HG03460 (cell line): Measurements from ENCODE around the gene CERS5.

Source experiments
- ATAC-seq: cut with Tn5 transposase; IDR thresholded peaks from one replicate; pipeline ENCODE4 v1.9.1; 2021; ENCODE audit not compliant: unreplicated experiment

Gene CERS5

DNA sequence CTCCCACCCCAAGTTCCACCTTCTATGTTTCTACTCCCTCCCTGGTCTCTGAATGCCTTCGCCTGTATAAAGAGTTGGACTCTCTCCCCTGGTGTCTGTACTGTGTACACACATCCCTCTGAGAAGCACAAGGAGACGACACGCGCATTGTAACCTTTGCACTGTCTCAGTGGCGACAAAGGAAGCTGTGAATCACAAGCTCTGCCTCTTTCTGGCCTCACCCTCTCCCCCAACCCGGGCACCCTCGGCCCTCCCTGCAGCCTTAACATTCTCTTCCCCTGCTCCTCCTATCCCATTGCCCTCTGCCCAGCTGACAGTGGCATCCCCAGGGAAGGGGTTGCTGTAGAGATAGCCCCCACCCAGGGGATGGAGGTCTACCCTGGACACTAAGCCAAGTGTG is 84.5 kb downstream of the CERS5 start:
- ATAC-seq = no peak

DNA sequence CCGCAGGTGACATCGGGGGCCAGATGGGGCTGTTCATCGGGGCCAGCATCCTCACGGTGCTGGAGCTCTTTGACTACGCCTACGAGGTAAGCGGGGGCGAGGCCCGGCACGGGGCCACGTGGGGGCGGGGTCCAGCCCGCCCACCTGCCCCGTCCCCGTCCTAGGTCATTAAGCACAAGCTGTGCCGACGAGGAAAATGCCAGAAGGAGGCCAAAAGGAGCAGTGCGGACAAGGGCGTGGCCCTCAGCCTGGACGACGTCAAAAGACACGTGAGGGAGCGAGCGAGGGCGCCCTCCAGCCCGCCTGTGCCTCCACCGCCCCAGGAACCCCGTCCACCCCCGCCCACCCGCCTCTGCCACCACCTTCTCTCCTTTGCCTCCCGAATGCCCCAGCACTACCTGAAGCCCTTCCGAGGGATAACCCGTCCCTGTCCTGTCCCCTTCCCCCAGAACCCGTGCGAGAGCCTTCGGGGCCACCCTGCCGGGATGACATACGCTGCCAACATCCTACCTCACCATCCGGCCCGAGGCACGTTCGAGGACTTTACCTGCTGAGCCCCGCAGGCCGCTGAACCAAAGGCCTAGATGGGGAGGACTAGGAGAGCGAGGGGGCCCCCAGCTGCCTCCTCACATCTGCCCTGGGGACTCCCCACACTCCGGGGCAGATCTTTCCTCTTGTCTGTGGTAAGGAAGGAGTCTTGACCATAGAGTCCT is 85.9 kb downstream of the CERS5 start:
- no peak for ATAC-seq

DNA sequence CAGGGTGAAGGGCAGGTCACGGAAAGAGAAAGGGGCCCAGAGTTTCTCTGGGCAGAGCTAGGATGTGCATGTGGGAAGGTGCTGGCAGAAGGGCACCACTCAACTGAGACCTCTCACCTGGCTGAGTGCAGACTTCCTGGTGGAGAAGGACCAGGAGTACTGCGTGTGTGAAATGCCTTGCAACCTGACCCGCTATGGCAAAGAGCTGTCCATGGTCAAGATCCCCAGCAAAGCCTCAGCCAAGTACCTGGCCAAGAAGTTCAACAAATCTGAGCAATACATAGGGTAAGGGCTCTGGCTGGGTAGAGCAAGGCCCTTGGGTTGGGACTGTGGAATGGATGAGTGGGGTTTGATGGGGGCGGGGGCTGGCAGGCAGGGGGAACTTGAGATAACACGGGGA is 87.4 kb downstream of the CERS5 start:
- ATAC-seq = no peak
